OCI-LY1 (cell line): ENCODE results near the gene SEL1L3.

ENCODE experiments used
- H2AFZ ChIP-seq: fragments of 200-600 bp; sonication (generic), shearing (Covaris generic); 2 replicates; pipeline ENCODE4 v1.6.0; 2014; ENCODE audit warnings: antibody characterized with exemption, mild to moderate bottlenecking, low read length
- H3F3A ChIP-seq: fragments of 200-600 bp; sonication (generic), shearing (Covaris generic); 2 replicates; pipeline ENCODE4 v1.6.0; 2014; ENCODE audit warnings: mild to moderate bottlenecking, antibody characterized with exemption, low read length, moderate library complexity; ENCODE audit not compliant: insufficient read depth
- H3K27ac ChIP-seq: fragments of 200-600 bp; sonication (generic); 2 replicates; pipeline ENCODE4 v1.5.1; 2014; ENCODE audit warnings: low read length, mixed run types, mild to moderate bottlenecking, low read depth; ENCODE audit not compliant: poor library complexity, severe bottlenecking
- H3K27me3 ChIP-seq: fragments of 200-600 bp; sonication (generic); 2 replicates; pipeline ENCODE4 v1.6.0; 2014; ENCODE audit warnings: antibody characterized with exemption, mild to moderate bottlenecking, low read length, moderate library complexity; ENCODE audit not compliant: insufficient read depth
- H3K36me3 ChIP-seq: fragments of 200-600 bp; sonication (generic); 2 replicates; pipeline ENCODE4 v1.6.1; 2014; ENCODE audit warnings: mild to moderate bottlenecking, antibody characterized with exemption, low read length, moderate library complexity, mixed read lengths; ENCODE audit not compliant: insufficient read depth
- H3K4me1 ChIP-seq: fragments of 200-600 bp; sonication (generic); 2 replicates; pipeline ENCODE4 v1.5.1; 2014; ENCODE audit warnings: mild to moderate bottlenecking, low read length, moderate library complexity; ENCODE audit not compliant: insufficient read depth, severe bottlenecking
- H3K4me2 ChIP-seq: fragments of 200-600 bp; sonication (generic), shearing (Covaris generic); 2 replicates; pipeline ENCODE4 v1.6.1; 2014; ENCODE audit warnings: low read length
- H3K4me3 ChIP-seq: fragments of 200-600 bp; sonication (generic); 2 replicates; pipeline ENCODE4 v1.5.1; 2014; ENCODE audit warnings: low read length, low read depth, mild to moderate bottlenecking, mixed read lengths; ENCODE audit not compliant: poor library complexity, severe bottlenecking
- H3K79me2 ChIP-seq: fragments of 200-600 bp; shearing (Covaris generic); 2 replicates; pipeline ENCODE4 v1.6.1; 2016; ENCODE audit warnings: mixed run types, low read length, mixed read lengths; ENCODE audit not compliant: insufficient read depth
- H3K9ac ChIP-seq: fragments of 200-600 bp; sonication (generic), shearing (Covaris generic); 2 replicates; pipeline ENCODE4 v1.6.1; 2014; ENCODE audit warnings: mild to moderate bottlenecking, low read length, mixed read lengths
- H3K9me2 ChIP-seq: fragments of 200-600 bp; sonication (generic), shearing (Covaris generic); 2 replicates; pipeline ENCODE4 v1.6.1; 2014; ENCODE audit warnings: low read depth, mild to moderate bottlenecking, low read length, mixed read lengths
- H3K9me3 ChIP-seq: fragments of 200-600 bp; shearing (Covaris generic); 2 replicates; pipeline ENCODE4 v1.6.1; 2014; ENCODE audit warnings: low read length, mixed read lengths
- H4K20me1 ChIP-seq: fragments of 200-600 bp; sonication (generic), shearing (Covaris generic); 2 replicates; pipeline ENCODE4 v1.6.0; 2016; ENCODE audit warnings: mild to moderate bottlenecking, low read length; ENCODE audit not compliant: insufficient read depth
- EZH2 ChIP-seq: fragments of 200-600 bp; sonication (generic), shearing (Covaris generic); IDR thresholded peaks from 2 replicates; pipeline ENCODE4 v1.8.0; 2017; ENCODE audit warnings: borderline replicate concordance, mixed run types, mild to moderate bottlenecking, antibody characterized with exemption, low read length, moderate library complexity, mixed read lengths
- TF ChIP-seq, protein P1 (sequence below): fragments of 200-600 bp; sonication (generic), shearing (Covaris generic); IDR thresholded peaks from 2 replicates; pipeline ENCODE4 v1.5.1; 2017; ENCODE audit warnings: mild to moderate bottlenecking, antibody characterized with exemption, low read length, moderate library complexity, mixed read lengths

Gene SEL1L3

DNA sequence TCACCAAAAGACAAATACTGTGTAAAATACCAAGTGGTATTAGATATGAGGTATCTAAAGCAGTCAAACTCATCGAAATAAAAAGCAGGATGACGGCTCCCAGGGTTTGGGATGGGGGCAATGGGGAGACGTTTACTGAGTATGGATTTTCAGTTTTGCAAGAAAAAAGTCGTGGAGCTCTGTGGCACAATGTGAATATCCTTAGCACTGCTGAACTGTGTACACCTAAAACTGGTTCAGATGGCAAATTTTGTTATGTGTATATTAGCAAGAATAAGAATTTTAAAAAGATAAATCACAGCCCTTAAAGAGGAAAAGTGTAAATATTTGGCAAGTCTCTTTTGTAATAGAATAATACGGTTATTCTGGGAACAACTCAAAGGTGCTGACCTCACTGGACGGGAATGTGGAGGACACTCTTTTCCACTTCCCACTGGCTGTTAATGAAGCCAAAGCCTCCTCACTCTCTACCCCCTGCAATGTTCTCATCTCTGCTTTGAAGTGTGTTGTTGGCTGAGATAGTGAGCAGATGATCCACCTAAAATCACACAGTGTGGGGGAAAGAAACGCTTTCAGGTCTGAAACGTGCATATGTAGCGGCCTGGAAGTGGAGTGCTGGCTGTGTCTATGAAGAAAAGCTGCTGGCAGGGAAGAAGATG lies 49.2 kb downstream of the SEL1L3 start:
- Histone ChIP-seq H3K27me3 (no peaks in the 10 kb centered on the region), H3K9ac (no peak overlapping the region), H3K4me2 (no peak overlapping the region), H3K9me3 (no peaks in the 10 kb centered on the region), H3K9me2 (no peaks in the 10 kb centered on the region), H3K27ac (no peak overlapping the region), H3K79me2 (no peaks in the 10 kb centered on the region), H3K4me1 (no peaks in the 10 kb centered on the region), H3F3A (no peaks in the 10 kb centered on the region), H4K20me1 (no peaks in the 10 kb centered on the region), H3K4me3 (no peak overlapping the region), H3K36me3 (peaks cover 86% of the 10 kb centered on the region), H2AFZ (no peak overlapping the region)
- TF ChIP-seq EZH2 = no peak
- TF ChIP-seq, protein P1, sequence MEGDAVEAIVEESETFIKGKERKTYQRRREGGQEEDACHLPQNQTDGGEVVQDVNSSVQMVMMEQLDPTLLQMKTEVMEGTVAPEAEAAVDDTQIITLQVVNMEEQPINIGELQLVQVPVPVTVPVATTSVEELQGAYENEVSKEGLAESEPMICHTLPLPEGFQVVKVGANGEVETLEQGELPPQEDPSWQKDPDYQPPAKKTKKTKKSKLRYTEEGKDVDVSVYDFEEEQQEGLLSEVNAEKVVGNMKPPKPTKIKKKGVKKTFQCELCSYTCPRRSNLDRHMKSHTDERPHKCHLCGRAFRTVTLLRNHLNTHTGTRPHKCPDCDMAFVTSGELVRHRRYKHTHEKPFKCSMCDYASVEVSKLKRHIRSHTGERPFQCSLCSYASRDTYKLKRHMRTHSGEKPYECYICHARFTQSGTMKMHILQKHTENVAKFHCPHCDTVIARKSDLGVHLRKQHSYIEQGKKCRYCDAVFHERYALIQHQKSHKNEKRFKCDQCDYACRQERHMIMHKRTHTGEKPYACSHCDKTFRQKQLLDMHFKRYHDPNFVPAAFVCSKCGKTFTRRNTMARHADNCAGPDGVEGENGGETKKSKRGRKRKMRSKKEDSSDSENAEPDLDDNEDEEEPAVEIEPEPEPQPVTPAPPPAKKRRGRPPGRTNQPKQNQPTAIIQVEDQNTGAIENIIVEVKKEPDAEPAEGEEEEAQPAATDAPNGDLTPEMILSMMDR = no peak

DNA sequence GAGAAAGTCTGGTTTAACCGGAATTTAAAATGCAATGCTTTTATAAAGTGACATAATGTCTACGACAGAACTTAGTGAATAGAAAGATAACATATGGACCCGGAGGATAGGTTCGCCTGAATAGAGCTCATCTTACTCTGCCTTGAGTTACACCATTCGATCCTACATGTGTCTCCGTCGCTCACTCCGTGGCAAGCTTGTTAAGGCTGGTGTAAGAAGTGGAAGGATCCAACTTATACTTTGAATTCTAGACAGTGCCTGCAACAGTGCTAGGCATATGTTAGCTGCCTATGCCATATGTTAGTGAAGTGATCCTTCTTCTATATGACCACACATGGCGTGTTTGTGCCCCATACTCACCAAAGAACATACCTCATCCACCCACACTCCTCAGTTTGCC lies 50.9 kb downstream of the SEL1L3 start:
- H3K9ac ChIP-seq = no peak overlapping the region
- H3K9me3 ChIP-seq = no peaks in the 10 kb centered on the region
- H3K27ac ChIP-seq = no peak overlapping the region
- H3K4me2 ChIP-seq = no peak overlapping the region
- TF ChIP-seq, protein P1 = no peak
- no peak for TF ChIP-seq EZH2
- no peaks in the 10 kb centered on the region for H3K27me3 ChIP-seq
- H3K79me2 ChIP-seq = no peaks in the 10 kb centered on the region
- no peak overlapping the region for H2AFZ ChIP-seq
- H4K20me1 ChIP-seq = no peaks in the 10 kb centered on the region
- no peaks in the 10 kb centered on the region for H3F3A ChIP-seq
- no peaks in the 10 kb centered on the region for H3K4me1 ChIP-seq
- no peak overlapping the region for H3K4me3 ChIP-seq
- H3K9me2 ChIP-seq = no peaks in the 10 kb centered on the region
- peaks cover 84% of the 10 kb centered on the region for H3K36me3 ChIP-seq

DNA sequence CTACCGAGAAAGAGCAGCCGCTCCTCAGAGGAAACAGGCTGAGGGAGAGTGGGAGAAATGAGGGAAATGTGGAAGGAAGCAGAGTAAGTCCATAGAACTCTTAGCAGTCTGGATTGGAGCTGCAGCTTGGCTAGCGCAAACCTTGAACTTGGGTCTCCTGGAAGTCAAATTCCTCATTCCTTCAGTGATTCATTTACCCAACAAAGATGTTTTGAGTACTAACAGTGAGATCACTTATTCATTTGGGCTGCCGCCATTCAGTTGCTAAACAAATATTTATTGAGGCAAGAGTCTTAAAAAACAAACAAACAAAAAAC lies 51.5 kb downstream of the SEL1L3 start:
- Histone ChIP-seq H3K9me3 (no peaks in the 10 kb centered on the region), H3K4me1 (no peaks in the 10 kb centered on the region), H3K27ac (no peak overlapping the region), H3K27me3 (no peaks in the 10 kb centered on the region), H2AFZ (no peak overlapping the region), H3K4me2 (no peak overlapping the region), H3K79me2 (no peaks in the 10 kb centered on the region), H3K9me2 (no peaks in the 10 kb centered on the region), H4K20me1 (no peaks in the 10 kb centered on the region), H3K36me3 (peaks cover 84% of the 10 kb centered on the region), H3K9ac (no peak overlapping the region), H3K4me3 (no peak overlapping the region), H3F3A (no peaks in the 10 kb centered on the region)
- TF ChIP-seq EZH2 = no peak
- TF ChIP-seq, protein P1 = no peak
